ENCODE results near the gene EEPD1.

EEPD1 gene

GRCh38 chr7:36215457-36215765, 62.4 kb downstream of the EEPD1 start:
- Histone ChIP-seq H3K36me3 (peaks cover 0 to 43% (median 0%) of the 10 kb centered on the region in 11 experiments; a peak in 7 of 22 replicates), H3K27me3 (no peaks in the 10 kb centered on the region), H3K4me3 (no peak overlapping the region), H3K4me2 (peak overlapping the region; percentile 51 to 82 (median 71)), H3K4me1 (peaks cover 35 to 88% (median 42%) of the 10 kb centered on the region in 10 experiments), H3K9me3 (replicated peaks in 1 of 11) (peaks cover 0 to 12% (median 0%) of the 10 kb centered on the region in 11 experiments; a peak in 2 of 22 replicates), H3K27ac (peak overlapping the region in 3 of 11 experiments; percentile 18 to 35 (median 22); a peak in 2 of 22 replicates), H3K9ac (peak overlapping the region in 1 of 11 experiments; percentile 1; a peak in 1 of 22 replicates), H4K20me1 (peaks cover 0 to 17% (median 0%) of the 10 kb centered on the region in 11 experiments; a peak in 2 of 22 replicates)
- no peak for TF ChIP-seq Cebpa-rat (IDR thresholded peaks at IDR 0.05)

GRCh38 chr7:36216063-36216684, 63.1 kb downstream of the EEPD1 start:
- TF ChIP-seq Cebpa-rat (IDR thresholded peaks at IDR 0.05) = no peak
- no peak overlapping the region for H3K4me3 ChIP-seq
- peak overlapping the region; percentile 51 to 82 (median 71); a peak in 21 of 22 replicates for H3K4me2 ChIP-seq
- peak overlapping the region in 3 of 11 experiments; percentile 18 to 35 (median 22); a peak in 3 of 22 replicates for H3K27ac ChIP-seq
- peaks cover 27 to 88% (median 35%) of the 10 kb centered on the region in 10 experiments for H3K4me1 ChIP-seq
- H3K9me3 ChIP-seq (replicated peaks in 1 of 11) = peaks cover 0 to 12% (median 0%) of the 10 kb centered on the region in 11 experiments; a peak in 2 of 22 replicates
- H3K36me3 ChIP-seq = peaks cover 0 to 44% (median 0%) of the 10 kb centered on the region in 11 experiments; a peak in 7 of 22 replicates
- H3K27me3 ChIP-seq = no peaks in the 10 kb centered on the region
- 0 out of 22 replicates have a peak overlapping the region, but pooled peaks of 2 of the 11 experiments have one; percentile 1 to 8 for H3K9ac ChIP-seq
- H4K20me1 ChIP-seq = peaks cover 0 to 18% (median 0%) of the 10 kb centered on the region in 11 experiments; a peak in 2 of 22 replicates

- Histone ChIP-seq H3K4me3 (no peak overlapping the region), H3K27me3 (no peaks in the 10 kb centered on the region), H4K20me1 (peaks cover 0 to 29% (median 0%) of the 10 kb centered on the region in 11 experiments; a peak in 2 of 22 replicates), H3K9ac (no peak overlapping the region), H3K36me3 (peaks cover 0 to 50% (median 0%) of the 10 kb centered on the region in 11 experiments; a peak in 7 of 22 replicates), H3K27ac (peak overlapping the region in 5 of 11 experiments; percentile 18 to 62 (median 48); a peak in 7 of 22 replicates), H3K9me3 (replicated peaks in 1 of 11) (peaks cover 0 to 12% (median 0%) of the 10 kb centered on the region in 11 experiments; a peak in 2 of 22 replicates), H3K4me1 (peaks cover 27 to 91% (median 34%) of the 10 kb centered on the region in 10 experiments), H3K4me2 (peak overlapping the region; percentile 4 to 82 (median 41); a peak in 21 of 22 replicates)
- TF ChIP-seq Cebpa-rat (IDR thresholded peaks at IDR 0.05) = no peak
These were observed 64.3 kb downstream of the EEPD1 start for GRCh38 chr7:36217211-36217960.

GRCh38 chr7:36217961-36218284, 64.9 kb downstream of the EEPD1 start:
- peaks cover 0 to 29% (median 0%) of the 10 kb centered on the region in 11 experiments; a peak in 2 of 22 replicates for H4K20me1 ChIP-seq
- no peaks in the 10 kb centered on the region for H3K27me3 ChIP-seq
- peaks cover 27 to 89% (median 34%) of the 10 kb centered on the region in 10 experiments for H3K4me1 ChIP-seq
- H3K9ac ChIP-seq = no peak overlapping the region
- H3K27ac ChIP-seq = peak overlapping the region in 4 of 11 experiments; percentile 40 to 62 (median 50); a peak in 6 of 22 replicates
- TF ChIP-seq Cebpa-rat (IDR thresholded peaks at IDR 0.05) = no peak
- H3K4me2 ChIP-seq = peak overlapping the region; percentile 4 to 82 (median 41); a peak in 21 of 22 replicates
- no peak overlapping the region for H3K4me3 ChIP-seq
- peaks cover 0 to 50% (median 0%) of the 10 kb centered on the region in 11 experiments; a peak in 7 of 22 replicates for H3K36me3 ChIP-seq
- peaks cover 0 to 12% (median 0%) of the 10 kb centered on the region in 11 experiments; a peak in 2 of 22 replicates for H3K9me3 ChIP-seq (replicated peaks in 1 of 11)

GRCh38 chr7:36219429-36219828, 66.4 kb downstream of the EEPD1 start:
- H3K4me2 ChIP-seq = peak overlapping the region in 2 of 11 experiments; percentile 69 to 82; a peak in 1 of 22 replicates
- no peaks in the 10 kb centered on the region for H3K27me3 ChIP-seq
- H3K9me3 ChIP-seq (replicated peaks in 1 of 11) = 0 out of 22 replicates have a peak, but pooled peaks cover 0 to 1% (median 0%) of the 10 kb centered on the region in 11 experiments
- H3K4me3 ChIP-seq = no peak overlapping the region
- no peak overlapping the region for H3K27ac ChIP-seq
- H3K36me3 ChIP-seq = peaks cover 0 to 44% (median 0%) of the 10 kb centered on the region in 11 experiments; a peak in 6 of 22 replicates
- H3K9ac ChIP-seq = no peak overlapping the region
- peaks cover 26 to 88% (median 31%) of the 10 kb centered on the region in 10 experiments for H3K4me1 ChIP-seq
- peaks cover 0 to 27% (median 0%) of the 10 kb centered on the region in 11 experiments; a peak in 2 of 22 replicates for H4K20me1 ChIP-seq
- TF ChIP-seq Cebpa-rat (IDR thresholded peaks at IDR 0.05) = no peak

- H3K36me3 ChIP-seq = peaks cover 0 to 48% (median 0%) of the 10 kb centered on the region in 11 experiments; a peak in 3 of 22 replicates
- peak overlapping the region in 2 of 11 experiments; percentile 73 to 89; a peak in 3 of 22 replicates for H3K4me2 ChIP-seq
- peaks cover 0 to 33% (median 0%) of the 10 kb centered on the region in 11 experiments; a peak in 2 of 22 replicates for H4K20me1 ChIP-seq
- peaks cover 7 to 81% (median 14%) of the 10 kb centered on the region in 10 experiments for H3K4me1 ChIP-seq
- TF ChIP-seq Cebpa-rat (IDR thresholded peaks at IDR 0.05) = no peak
- no peak overlapping the region for H3K4me3 ChIP-seq
- no peak overlapping the region for H3K9ac ChIP-seq
- no peak overlapping the region for H3K27ac ChIP-seq
- H3K9me3 ChIP-seq (replicated peaks in 1 of 11) = no peaks in the 10 kb centered on the region
- H3K27me3 ChIP-seq = no peaks in the 10 kb centered on the region
These were observed 70.8 kb downstream of the EEPD1 start for GRCh38 chr7:36223851-36224250.

- H3K4me2 ChIP-seq = peak overlapping the region; percentile 11 to 89 (median 48); a peak in 21 of 22 replicates
These were observed 72.1 kb downstream of the EEPD1 start for GRCh38 chr7:36224934-36225858.

More at GRCh38 chr7:36224934-36225858, 72.1 kb downstream of the EEPD1 start:
- Histone ChIP-seq H3K9ac (peak overlapping the region in 2 of 11 experiments; percentile 8 to 45; a peak in 2 of 22 replicates), H4K20me1 (peaks cover 0 to 33% (median 0%) of the 10 kb centered on the region in 11 experiments; a peak in 5 of 22 replicates), H3K4me3 (no peak overlapping the region), H3K4me1 (peaks cover 7 to 74% (median 14%) of the 10 kb centered on the region in 10 experiments), H3K9me3 (replicated peaks in 1 of 11) (no peaks in the 10 kb centered on the region), H3K27ac (peak overlapping the region in 2 of 11 experiments; percentile 33 to 39; a peak in 3 of 22 replicates), H3K27me3 (no peaks in the 10 kb centered on the region), H3K36me3 (peaks cover 0 to 47% (median 0%) of the 10 kb centered on the region in 11 experiments; a peak in 3 of 22 replicates)
- TF ChIP-seq Cebpa-rat (IDR thresholded peaks at IDR 0.05) = no peak
